HepG2 (cell line): Measurements from ENCODE around the gene BTG3. TPM values are rescaled to one million over a fixed set of nuclear protein-coding genes. Genes with fewer than 3 reads are reported as not detected.

ENCODE experiments used
- ATAC-seq: fragments of 200-7000 bp; cut with Tn5 transposase; 3 replicates; pipeline ENCODE4 v1.9.1; 2020; ENCODE audit warnings: mild to moderate bottlenecking, moderate library complexity
- BruUV-seq: library from RNA; stranded (reverse); fragments of 400-500 nt; replicated peaks from 2 replicates; lab custom pipeline; 2021; lab: Mats Ljungman, UMichigan
- CTCF ChIA-PET: fragments of 300-600 bp; formaldehyde crosslinking; extraction: SDS; loops from one replicate; lab custom pipeline; 2021; ENCODE audit warnings: low total read pairs, inconsistent platforms, low intra/inter-chr PET ratio; lab: Yijun Ruan, JAX
- POLR2A ChIA-PET: fragments of 350-600 bp; sonication (Branson Sonifier 250); formaldehyde crosslinking; loops from one replicate; lab custom pipeline; 2020; ENCODE audit warnings: antibody characterized with exemption, inconsistent platforms; lab: Yijun Ruan, JAX
- DNase-seq: peaks from one replicate; pipeline ENCODE4 v3.0.0-alpha.2; 2015; ENCODE audit warnings: low spot score
- FAIRE-seq: peaks from 3 replicates; lab custom pipeline; 2011; peaks lifted over from hg19 to GRCh38; lab: Jason Lieb, UNC
- H2AFZ ChIP-seq: one replicate; pipeline ENCODE4 v1.6.1; 2011; ENCODE audit warnings: low read length, inconsistent platforms
- H3K27ac ChIP-seq: fragments of 300-600 bp; 3 replicates; pipeline ENCODE4 v1.8.0; 2011; ENCODE audit warnings: mixed run types, mild to moderate bottlenecking, mixed read lengths, low read length, inconsistent platforms; ENCODE audit not compliant: insufficient read depth; ENCODE audit errors: extremely low read length
- H3K27me3 ChIP-seq, 2 experiments: fragments of 200-600 bp in 1 of 2; 2 replicates in 1 of 2; 3 replicates in 1 of 2; pipeline versions ENCODE4 v1.6.0 to v1.8.0; 2011; ENCODE audit warnings: low read length in 2 of 2, mild to moderate bottlenecking in 2 of 2, moderate library complexity in 2 of 2, inconsistent platforms in 1 of 2; ENCODE audit not compliant: insufficient read depth in 2 of 2, control insufficient read depth in 1 of 2
- H3K36me3 ChIP-seq, 2 experiments: fragments of 200-600 bp in 1 of 2; replicated peaks in 1 of 2; 2 replicates in 1 of 2; 3 replicates in 1 of 2; pipeline versions ENCODE4 v1.5.1 to v1.8.0; 2011; ENCODE audit warnings: low read length in 2 of 2, inconsistent platforms in 1 of 2; ENCODE audit not compliant: insufficient read depth in 2 of 2, control insufficient read depth in 1 of 2
- H3K4me1 ChIP-seq: 2 replicates; pipeline ENCODE4 v1.5.1; 2012; ENCODE audit warnings: low read length, inconsistent platforms; ENCODE audit not compliant: insufficient read depth
- H3K4me2 ChIP-seq: 2 replicates; pipeline ENCODE4 v1.6.0; 2011; ENCODE audit warnings: low read depth, low read length, inconsistent platforms
- H3K4me3 ChIP-seq, 3 experiments: fragments of 200-600 bp in 1 of 3; sonication (generic), shearing (Covaris generic) in 1 of 3; replicated peaks in 1 of 3; 2 replicates each; pipeline ENCODE4 v1.5.1; 2011 to 2016; ENCODE audit warnings: low read length in 3 of 3, inconsistent platforms in 2 of 3, low read depth in 2 of 3, mild to moderate bottlenecking in 2 of 3, control low read depth in 1 of 3, mixed read lengths in 1 of 3; ENCODE audit not compliant: insufficient read depth in 1 of 3
- H3K79me2 ChIP-seq: one replicate; pipeline ENCODE4 v1.6.1; 2011; ENCODE audit warnings: low read length, inconsistent platforms; ENCODE audit not compliant: insufficient read depth
- H3K9ac ChIP-seq: 2 replicates; pipeline ENCODE4 v1.6.0; 2011; ENCODE audit warnings: mild to moderate bottlenecking, low read depth, low read length, inconsistent platforms; ENCODE audit not compliant: insufficient read depth
- H3K9me3 ChIP-seq: 2 replicates; pipeline ENCODE4 v1.5.1; 2012; ENCODE audit warnings: mild to moderate bottlenecking, low read length
- H4K20me1 ChIP-seq: 2 replicates; pipeline ENCODE4 v1.6.0; 2011; ENCODE audit warnings: inconsistent platforms, mild to moderate bottlenecking, low read length, moderate library complexity; ENCODE audit not compliant: insufficient read depth
- MED13 ChIP-seq: sonication (generic); formaldehyde crosslinking; IDR thresholded peaks from 2 replicates; pipeline ENCODE4 v1.5.0; 2020; ENCODE audit warnings: missing genetic modification reagents
- MTF1 ChIP-seq: sonication (generic); formaldehyde crosslinking; IDR thresholded peaks from 2 replicates; pipeline ENCODE4 v1.5.0; 2020; ENCODE audit warnings: missing genetic modification reagents
- NFE2 ChIP-seq: sonication (generic); formaldehyde crosslinking; IDR thresholded peaks from 2 replicates; pipeline ENCODE4 v1.4.0; 2020; ENCODE audit warnings: missing genetic modification reagents
- SPEN ChIP-seq: sonication (generic); formaldehyde crosslinking; IDR thresholded peaks from 2 replicates; pipeline ENCODE4 v1.5.1; 2020; ENCODE audit warnings: low read depth, mild to moderate bottlenecking, missing genetic modification reagents
- ZNF17 ChIP-seq: sonication (generic); formaldehyde crosslinking; IDR thresholded peaks from 2 replicates; pipeline ENCODE4 v1.5.0; 2020; ENCODE audit warnings: mild to moderate bottlenecking, missing genetic modification reagents
- ZNF232 ChIP-seq: sonication (generic); formaldehyde crosslinking; IDR thresholded peaks from 2 replicates; pipeline ENCODE4 v1.4.0; 2020; ENCODE audit warnings: missing genetic modification reagents, borderline replicate concordance
- ZNF432 ChIP-seq: sonication (generic); formaldehyde crosslinking; IDR thresholded peaks from 2 replicates; pipeline ENCODE4 v1.5.0; 2020; ENCODE audit warnings: missing genetic modification reagents, mild to moderate bottlenecking, borderline replicate concordance
- ZNF614 ChIP-seq: IDR thresholded peaks from 2 replicates; pipeline ENCODE4 v1.6.1; 2018; ENCODE audit warnings: missing biosample characterization, missing genetic modification reagents, inconsistent platforms, borderline replicate concordance
- ZSCAN22 ChIP-seq: sonication (generic); formaldehyde crosslinking; IDR thresholded peaks from 2 replicates; pipeline ENCODE4 v1.4.0; 2020; ENCODE audit warnings: mild to moderate bottlenecking, missing genetic modification reagents
- WGBS: methylation state at CpG from one replicate; pipeline ENCODE4 v1.1.6; 2017; ENCODE audit warnings: low lambda C conversion rate; 5-methylcytosine and 5-hydroxymethylcytosine counted together
- in situ Hi-C: cut with HindIII; loops from 2 replicates; pipeline ENCODE4 v1.10.0; 2017; ENCODE audit warnings: low pct_unique_long_range_greater_than_20kb; ENCODE audit not compliant: extremely low pct_ligation_motif_present
- intact Hi-C: fragments of 100-400 bp; cut with micrococcal nuclease; formaldehyde crosslinking; loops from one replicate; pipeline ENCODE4 v1.10.0; 2022; ENCODE audit not compliant: unreplicated experiment
- polyA plus RNA-seq, 8 experiments: library from polyadenylated mRNA; depleted of rRNA in 3 of 8; stranded (reverse) in 7 of 8; unstranded in 1 of 8; fragments of >200 nt; fragmentation: Illumina TruSeq in 4 of 8; extraction: Trizol in 4 of 8; gene quantifications; 2 replicates each; pipeline versions ENCODE4 v1.2.1 to v1.2.3, GENCODE V29; 2011 to 2016; ENCODE audit warnings: low read depth in 4 of 8, missing spikeins in 1 of 8, mixed read lengths in 1 of 8; ENCODE audit not compliant: insufficient read depth in 1 of 8
- total RNA-seq, 5 experiments: library from RNA; depleted of rRNA; stranded (reverse); fragments of >200 nt; fragmentation: Illumina TruSeq; extraction: Trizol; gene quantifications; 2 replicates each; pipeline ENCODE4 v1.2.3, GENCODE V29; 2016; ENCODE audit warnings: low read depth in 1 of 5
- TF ChIP-seq, protein P1 (sequence below): sonication (generic); IDR thresholded peaks from 2 replicates; pipeline ENCODE4 v1.6.1; 2016; ENCODE audit warnings: low read depth, borderline replicate concordance
- TF ChIP-seq, protein P2 (sequence below): sonication (generic); formaldehyde crosslinking; IDR thresholded peaks from 2 replicates; pipeline ENCODE4 v1.4.0; 2020; ENCODE audit warnings: missing genetic modification reagents; ENCODE audit errors: not compliant biosample characterization
- TF ChIP-seq, protein P3 (sequence below): sonication (generic); formaldehyde crosslinking; IDR thresholded peaks from 2 replicates; pipeline ENCODE4 v1.4.0; 2020; ENCODE audit warnings: mild to moderate bottlenecking, missing genetic modification reagents
- TF ChIP-seq, protein P4 (sequence below): sonication (generic); formaldehyde crosslinking; IDR thresholded peaks from 2 replicates; pipeline ENCODE4 v1.9.0; 2021; ENCODE audit warnings: mild to moderate bottlenecking, missing genetic modification reagents

The BTG3 gene
- total and polyA plus RNA-seq, 2 of the 13 experiments (the other 11 are each of a cell fraction or from before 2014, with no cell fraction given), result 13.9 to 27.4 TPM

DNA sequence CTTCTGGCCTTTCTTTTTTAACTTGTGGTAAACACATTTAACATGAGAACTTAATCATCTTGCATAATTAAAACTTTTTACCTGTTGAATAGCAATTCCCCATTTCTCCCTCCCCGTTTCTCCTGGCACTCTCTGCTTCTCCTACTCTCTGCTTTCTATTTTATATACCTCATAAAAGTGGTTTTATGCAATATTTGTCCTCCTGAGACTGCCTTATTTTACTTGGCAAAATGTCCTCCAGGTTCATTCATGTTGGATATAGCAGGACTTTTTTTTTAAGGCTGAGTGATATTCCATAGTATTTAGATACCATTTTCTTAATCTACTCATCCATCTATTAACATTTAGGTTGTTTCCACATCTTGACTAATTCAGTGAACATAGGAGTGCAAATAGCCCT, 35.0 kb downstream of the BTG3 start (continued):
- TF ChIP-seq, protein P1, sequence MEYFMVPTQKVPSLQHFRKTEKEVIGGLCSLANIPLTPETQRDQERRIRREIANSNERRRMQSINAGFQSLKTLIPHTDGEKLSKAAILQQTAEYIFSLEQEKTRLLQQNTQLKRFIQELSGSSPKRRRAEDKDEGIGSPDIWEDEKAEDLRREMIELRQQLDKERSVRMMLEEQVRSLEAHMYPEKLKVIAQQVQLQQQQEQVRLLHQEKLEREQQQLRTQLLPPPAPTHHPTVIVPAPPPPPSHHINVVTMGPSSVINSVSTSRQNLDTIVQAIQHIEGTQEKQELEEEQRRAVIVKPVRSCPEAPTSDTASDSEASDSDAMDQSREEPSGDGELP, result no peak
- no peak for TF ChIP-seq SPEN

DNA sequence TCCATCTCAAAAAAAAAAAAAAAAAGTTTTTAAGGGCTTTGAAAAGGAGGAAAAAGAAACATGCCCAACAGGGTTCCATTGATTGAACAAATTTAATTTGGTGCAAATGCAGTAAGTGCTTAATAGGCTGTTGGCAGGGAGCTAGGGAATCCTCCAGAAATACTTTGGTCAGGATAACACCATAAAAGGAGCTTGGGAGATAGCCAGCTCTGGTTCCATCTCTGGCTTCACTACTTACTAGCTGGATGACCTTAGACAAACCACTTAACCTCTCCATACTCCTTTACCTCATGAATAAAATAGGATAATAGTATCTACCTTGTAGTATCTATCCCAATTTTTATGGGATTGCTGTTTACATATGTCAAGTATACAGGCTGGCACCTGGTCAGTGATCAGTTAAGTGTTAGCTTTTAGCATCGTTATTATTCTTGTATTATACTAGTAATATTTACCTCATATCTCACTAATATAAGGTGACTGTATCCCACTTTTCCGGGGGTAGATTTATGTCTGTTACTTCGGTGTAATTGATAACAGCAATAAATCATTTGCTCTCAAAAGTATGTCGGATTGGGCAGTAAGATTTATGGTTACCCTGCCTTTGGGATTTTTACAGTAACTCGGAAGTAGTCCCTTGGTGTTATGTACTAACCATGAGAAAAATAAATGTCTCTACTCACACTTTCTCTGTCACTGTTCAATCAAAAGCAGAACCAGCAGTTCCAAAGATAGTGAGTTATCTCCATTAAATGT, 36.4 kb downstream of the BTG3 start:
- H3K36me3 ChIP-seq, result peaks cover 2 to 25% of the 10 kb centered on the region in 2 experiments; a peak in 3 of 5 replicates
- CTCF ChIA-PET, result no interaction called here
- intact Hi-C loops, result no loop called here
- H3K4me2 ChIP-seq, result no peak overlapping the region
- H4K20me1 ChIP-seq, result 0 out of 2 replicates have a peak, but pooled peaks cover 3% of the 10 kb centered on the region
- H3K27me3 ChIP-seq, result no peaks in the 10 kb centered on the region
- BruUV-seq, result no TSS peak
- no peak overlapping the region for H2AFZ ChIP-seq
- H3K79me2 ChIP-seq, result peaks cover 3% of the 10 kb centered on the region
- FAIRE-seq, result no peak
- WGBS, result 97% methylated on average over 5 of the region's 5 CpGs
- H3K9me3 ChIP-seq, result no peaks in the 10 kb centered on the region
- in situ Hi-C loops, result no loop called here
- TF ChIP-seq, protein P2, sequence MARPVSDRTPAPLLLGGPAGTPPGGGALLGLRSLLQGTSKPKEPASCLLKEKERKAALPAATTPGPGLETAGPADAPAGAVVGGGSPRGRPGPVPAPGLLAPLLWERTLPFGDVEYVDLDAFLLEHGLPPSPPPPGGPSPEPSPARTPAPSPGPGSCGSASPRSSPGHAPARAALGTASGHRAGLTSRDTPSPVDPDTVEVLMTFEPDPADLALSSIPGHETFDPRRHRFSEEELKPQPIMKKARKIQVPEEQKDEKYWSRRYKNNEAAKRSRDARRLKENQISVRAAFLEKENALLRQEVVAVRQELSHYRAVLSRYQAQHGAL (CRISPR knock-in tag), result no peak
- TF ChIP-seq ZNF432 (CRISPR knock-in tag), result no peak
- TF ChIP-seq, protein P3, sequence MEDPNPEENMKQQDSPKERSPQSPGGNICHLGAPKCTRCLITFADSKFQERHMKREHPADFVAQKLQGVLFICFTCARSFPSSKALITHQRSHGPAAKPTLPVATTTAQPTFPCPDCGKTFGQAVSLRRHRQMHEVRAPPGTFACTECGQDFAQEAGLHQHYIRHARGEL (CRISPR knock-in tag), result no peak
- no peak for TF ChIP-seq ZNF17
- no peak for TF ChIP-seq MTF1 (CRISPR knock-in tag)
- no peak for TF ChIP-seq ZNF614 (CRISPR knock-in tag)
- no peak for TF ChIP-seq NFE2
- TF ChIP-seq ZNF232 (CRISPR knock-in tag), result no peak
- TF ChIP-seq ZSCAN22 (CRISPR knock-in tag), result no peak
- no peak for TF ChIP-seq MED13
- TF ChIP-seq, protein P4, sequence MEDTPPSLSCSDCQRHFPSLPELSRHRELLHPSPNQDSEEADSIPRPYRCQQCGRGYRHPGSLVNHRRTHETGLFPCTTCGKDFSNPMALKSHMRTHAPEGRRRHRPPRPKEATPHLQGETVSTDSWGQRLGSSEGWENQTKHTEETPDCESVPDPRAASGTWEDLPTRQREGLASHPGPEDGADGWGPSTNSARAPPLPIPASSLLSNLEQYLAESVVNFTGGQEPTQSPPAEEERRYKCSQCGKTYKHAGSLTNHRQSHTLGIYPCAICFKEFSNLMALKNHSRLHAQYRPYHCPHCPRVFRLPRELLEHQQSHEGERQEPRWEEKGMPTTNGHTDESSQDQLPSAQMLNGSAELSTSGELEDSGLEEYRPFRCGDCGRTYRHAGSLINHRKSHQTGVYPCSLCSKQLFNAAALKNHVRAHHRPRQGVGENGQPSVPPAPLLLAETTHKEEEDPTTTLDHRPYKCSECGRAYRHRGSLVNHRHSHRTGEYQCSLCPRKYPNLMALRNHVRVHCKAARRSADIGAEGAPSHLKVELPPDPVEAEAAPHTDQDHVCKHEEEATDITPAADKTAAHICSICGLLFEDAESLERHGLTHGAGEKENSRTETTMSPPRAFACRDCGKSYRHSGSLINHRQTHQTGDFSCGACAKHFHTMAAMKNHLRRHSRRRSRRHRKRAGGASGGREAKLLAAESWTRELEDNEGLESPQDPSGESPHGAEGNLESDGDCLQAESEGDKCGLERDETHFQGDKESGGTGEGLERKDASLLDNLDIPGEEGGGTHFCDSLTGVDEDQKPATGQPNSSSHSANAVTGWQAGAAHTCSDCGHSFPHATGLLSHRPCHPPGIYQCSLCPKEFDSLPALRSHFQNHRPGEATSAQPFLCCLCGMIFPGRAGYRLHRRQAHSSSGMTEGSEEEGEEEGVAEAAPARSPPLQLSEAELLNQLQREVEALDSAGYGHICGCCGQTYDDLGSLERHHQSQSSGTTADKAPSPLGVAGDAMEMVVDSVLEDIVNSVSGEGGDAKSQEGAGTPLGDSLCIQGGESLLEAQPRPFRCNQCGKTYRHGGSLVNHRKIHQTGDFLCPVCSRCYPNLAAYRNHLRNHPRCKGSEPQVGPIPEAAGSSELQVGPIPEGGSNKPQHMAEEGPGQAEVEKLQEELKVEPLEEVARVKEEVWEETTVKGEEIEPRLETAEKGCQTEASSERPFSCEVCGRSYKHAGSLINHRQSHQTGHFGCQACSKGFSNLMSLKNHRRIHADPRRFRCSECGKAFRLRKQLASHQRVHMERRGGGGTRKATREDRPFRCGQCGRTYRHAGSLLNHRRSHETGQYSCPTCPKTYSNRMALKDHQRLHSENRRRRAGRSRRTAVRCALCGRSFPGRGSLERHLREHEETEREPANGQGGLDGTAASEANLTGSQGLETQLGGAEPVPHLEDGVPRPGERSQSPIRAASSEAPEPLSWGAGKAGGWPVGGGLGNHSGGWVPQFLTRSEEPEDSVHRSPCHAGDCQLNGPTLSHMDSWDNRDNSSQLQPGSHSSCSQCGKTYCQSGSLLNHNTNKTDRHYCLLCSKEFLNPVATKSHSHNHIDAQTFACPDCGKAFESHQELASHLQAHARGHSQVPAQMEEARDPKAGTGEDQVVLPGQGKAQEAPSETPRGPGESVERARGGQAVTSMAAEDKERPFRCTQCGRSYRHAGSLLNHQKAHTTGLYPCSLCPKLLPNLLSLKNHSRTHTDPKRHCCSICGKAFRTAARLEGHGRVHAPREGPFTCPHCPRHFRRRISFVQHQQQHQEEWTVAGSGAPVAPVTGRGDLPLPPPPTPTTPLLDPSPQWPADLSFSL (CRISPR knock-in tag), result no peak
- TF ChIP-seq, all 625 proteins: peak for 0
- H3K9ac ChIP-seq, result no peak overlapping the region
- DNase-seq (no peak), ATAC-seq (no peak; the same call in 2 of the 3 replicates)
- no peak overlapping the region for H3K4me3 ChIP-seq
- POLR2A ChIA-PET, result no interaction called here
- peaks cover 5% of the 10 kb centered on the region; the same call in 1 of the 2 replicates for H3K4me1 ChIP-seq
- no peak overlapping the region for H3K27ac ChIP-seq
